A673 (cell line): ENCODE measurements around the gene CFAP46.

Experiments used
- EZH2 ChIP-seq: fragments of 200-600 bp; sonication (generic); IDR thresholded peaks from 2 replicates; pipeline ENCODE4 v1.6.1; 2017; ENCODE audit warnings: borderline replicate concordance, low read depth, mild to moderate bottlenecking, mixed read lengths, antibody characterized with exemption, low read length; ENCODE audit not compliant: poor library complexity, severe bottlenecking
- TF ChIP-seq, protein P1 (sequence below): fragments of 300-800, 200-600 bp; sonication (generic); conservative IDR thresholded peaks from 2 replicates; pipeline ENCODE4 v1.5.1; 2017; ENCODE audit warnings: low read depth, mild to moderate bottlenecking, antibody characterized with exemption, low read length, moderate library complexity, mixed read lengths

DNA sequence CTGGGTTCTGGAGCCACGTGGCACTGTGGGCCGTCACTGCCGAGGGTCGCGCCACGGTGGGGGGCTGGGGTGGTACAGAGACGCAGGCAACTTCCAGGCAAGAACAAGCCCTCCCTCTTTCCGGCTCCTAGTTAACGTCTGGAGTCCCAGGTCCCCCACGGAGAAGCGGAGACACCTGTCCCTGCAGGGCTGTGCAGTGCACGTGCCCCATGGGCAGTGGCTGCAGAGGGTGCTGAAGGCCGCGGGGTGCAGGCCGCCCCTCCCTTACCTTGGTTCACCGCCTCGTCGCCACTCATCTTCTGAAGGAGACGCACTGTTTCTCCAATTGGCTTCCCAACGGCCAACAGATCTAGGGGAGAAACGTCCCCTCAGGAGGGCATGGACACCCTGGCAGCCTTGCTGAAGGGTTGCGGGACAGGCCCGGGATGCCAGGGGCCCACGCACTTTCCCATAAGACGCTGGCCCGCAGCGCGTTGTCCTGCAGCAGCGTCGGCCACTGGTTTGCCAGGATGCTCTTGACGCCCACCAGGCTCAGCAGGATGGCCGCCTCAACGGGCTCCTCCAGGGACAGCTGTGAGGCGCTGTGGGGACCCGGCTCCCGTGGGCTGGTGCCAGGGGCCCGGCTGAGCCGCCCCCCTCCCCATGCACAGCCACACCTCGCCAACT is 132.1 kb downstream of the CFAP46 start:
- TF ChIP-seq, protein P1, sequence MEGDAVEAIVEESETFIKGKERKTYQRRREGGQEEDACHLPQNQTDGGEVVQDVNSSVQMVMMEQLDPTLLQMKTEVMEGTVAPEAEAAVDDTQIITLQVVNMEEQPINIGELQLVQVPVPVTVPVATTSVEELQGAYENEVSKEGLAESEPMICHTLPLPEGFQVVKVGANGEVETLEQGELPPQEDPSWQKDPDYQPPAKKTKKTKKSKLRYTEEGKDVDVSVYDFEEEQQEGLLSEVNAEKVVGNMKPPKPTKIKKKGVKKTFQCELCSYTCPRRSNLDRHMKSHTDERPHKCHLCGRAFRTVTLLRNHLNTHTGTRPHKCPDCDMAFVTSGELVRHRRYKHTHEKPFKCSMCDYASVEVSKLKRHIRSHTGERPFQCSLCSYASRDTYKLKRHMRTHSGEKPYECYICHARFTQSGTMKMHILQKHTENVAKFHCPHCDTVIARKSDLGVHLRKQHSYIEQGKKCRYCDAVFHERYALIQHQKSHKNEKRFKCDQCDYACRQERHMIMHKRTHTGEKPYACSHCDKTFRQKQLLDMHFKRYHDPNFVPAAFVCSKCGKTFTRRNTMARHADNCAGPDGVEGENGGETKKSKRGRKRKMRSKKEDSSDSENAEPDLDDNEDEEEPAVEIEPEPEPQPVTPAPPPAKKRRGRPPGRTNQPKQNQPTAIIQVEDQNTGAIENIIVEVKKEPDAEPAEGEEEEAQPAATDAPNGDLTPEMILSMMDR, result no peak
- no peak for TF ChIP-seq EZH2
